Adipose tissue (tissue), 3 donors: ENCODE measurements around the gene FAM83G. TPM values are rescaled to one million over a fixed set of nuclear protein-coding genes. Genes with fewer than 3 reads are reported as not detected.

ENCODE experiments used
- H3K27ac ChIP-seq: one replicate; pipeline ENCODE4 v1.5.1; 2013; ENCODE audit warnings: low read depth, low read length
- WGBS, 3 donors: extraction: QIAGEN DNeasy Blood & Tissue Kit; methylation state at CpG; one replicate each; pipeline ENCODE4 v1.1.7; 2013; 5-methylcytosine and 5-hydroxymethylcytosine counted together
- polyA plus RNA-seq, 3 donors: library from polyadenylated mRNA; stranded (reverse); fragments of 200-250 nt; gene quantifications; one replicate each; pipeline ENCODE4 v1.2.3, GENCODE V29; 2013
- donor health status: healthy with polysubstance abuse.
- donor health status: Bipolar disorder and iron deficiency.
- donor health status: healthy.

FAM83G gene
- polyA plus RNA-seq, 3 donors, result 0.90 to 5.8 (median 4.9) TPM

- no peak overlapping the region for H3K27ac ChIP-seq
Observed at GRCh38 chr17:18978655-18979054, 25.9 kb downstream of the FAM83G start.

GRCh38 chr17:18978050-18978449 is 26.5 kb downstream of the FAM83G start:
- 95 to 97% (median 96%) methylated on average over 13 of the region's 13 CpGs for WGBS, 3 donors
- no peak overlapping the region for H3K27ac ChIP-seq

More at GRCh38 chr17:18978655-18979054, 25.9 kb downstream of the FAM83G start:
- WGBS, 3 donors, result 92 to 93% (median 93%) methylated on average over 16 to 17 of the region's 17 CpGs

GRCh38 chr17:18977646-18978045 is 26.9 kb downstream of the FAM83G start:
- no peak overlapping the region for H3K27ac ChIP-seq
- 91 to 95% (median 91%) methylated on average over 19 of the region's 19 CpGs for WGBS, 3 donors

- WGBS, 3 donors, result 82 to 97% (median 93%) methylated on average over 4 of the region's 4 CpGs
- H3K27ac ChIP-seq, result no peak overlapping the region
Observed at GRCh38 chr17:18977021-18977420, 27.5 kb downstream of the FAM83G start.

- WGBS, 3 donors, result 77 to 85% (median 81%) methylated on average over 4 of the region's 4 CpGs
- no peak overlapping the region for H3K27ac ChIP-seq
Observed at GRCh38 chr17:18976201-18976600, 28.4 kb downstream of the FAM83G start.

GRCh38 chr17:18975597-18975996 is 29.0 kb downstream of the FAM83G start:
- H3K27ac ChIP-seq, result no peak overlapping the region
- 91 to 92% (median 92%) methylated on average over 13 of the region's 13 CpGs for WGBS, 3 donors

- H3K27ac ChIP-seq, result no peak overlapping the region
- 83 to 92% (median 90%) methylated on average over 10 of the region's 10 CpGs for WGBS, 3 donors
Observed at GRCh38 chr17:18974407-18975149, 30.0 kb downstream of the FAM83G start.

- H3K27ac ChIP-seq, result no peak overlapping the region
- 94 to 99% (median 97%) methylated on average over 7 of the region's 7 CpGs for WGBS, 3 donors
Observed at GRCh38 chr17:18971801-18972200, 32.8 kb downstream of the FAM83G start.

- H3K27ac ChIP-seq, result no peak overlapping the region
- 90 to 94% (median 93%) methylated on average over 27 to 28 of the region's 28 CpGs for WGBS, 3 donors
Observed at GRCh38 chr17:18970582-18971480, 33.7 kb downstream of the FAM83G start.

GRCh38 chr17:18968945-18969887 is 35.3 kb downstream of the FAM83G start:
- WGBS, 3 donors, result 56 to 80% (median 57%) methylated on average over 21 to 23 of the region's 23 CpGs
- no peak overlapping the region for H3K27ac ChIP-seq

GRCh38 chr17:18968345-18968744 is 36.2 kb downstream of the FAM83G start:
- no peak overlapping the region for H3K27ac ChIP-seq
- 51 to 73% (median 59%) methylated on average over 4 of the region's 4 CpGs for WGBS, 3 donors

GRCh38 chr17:18967916-18968315 is 36.6 kb downstream of the FAM83G start:
- WGBS, 3 donors, result 45 to 53% (median 46%) methylated on average over 4 of the region's 4 CpGs
- no peak overlapping the region for H3K27ac ChIP-seq

GRCh38 chr17:18966831-18967624 is 37.5 kb downstream of the FAM83G start:
- 58 to 65% (median 62%) methylated on average over 19 of the region's 19 CpGs for WGBS, 3 donors
- no peak overlapping the region for H3K27ac ChIP-seq

GRCh38 chr17:18965530-18966236 is 38.9 kb downstream of the FAM83G start:
- 75 to 77% (median 76%) methylated on average over 14 of the region's 14 CpGs for WGBS, 3 donors

GRCh38 chr17:18964550-18964949 is 40.0 kb downstream of the FAM83G start:
- WGBS, 3 donors, result 90 to 96% (median 93%) methylated on average over 9 of the region's 9 CpGs
- no peak overlapping the region for H3K27ac ChIP-seq

More at GRCh38 chr17:18965530-18966236, 38.9 kb downstream of the FAM83G start:
- no peak overlapping the region for H3K27ac ChIP-seq

- 87 to 90% (median 88%) methylated on average over 9 of the region's 9 CpGs for WGBS, 3 donors
- H3K27ac ChIP-seq, result no peak overlapping the region
Observed at GRCh38 chr17:18964018-18964351, 40.6 kb downstream of the FAM83G start.
